BE2C (cell line): Measurements from ENCODE around the gene FLNA.

Experiments
- DNase-seq: peaks from one replicate; pipeline ENCODE4 v3.0.0-alpha.2; 2020
- H3K27me3 ChIP-seq: fragments of 250-450 bp; sonication (Bioruptor Pico); 2 replicates; pipeline ENCODE4 v1.5.1; 2020; ENCODE audit warnings: mild to moderate bottlenecking
- H3K36me3 ChIP-seq: fragments of 250-450 bp; sonication (Bioruptor Pico); 2 replicates; pipeline ENCODE4 v1.5.1; 2020; ENCODE audit warnings: mild to moderate bottlenecking
- H3K4me1 ChIP-seq: fragments of 250-450 bp; sonication (Bioruptor Pico); 2 replicates; pipeline ENCODE4 v1.5.1; 2020
- H3K4me3 ChIP-seq: 2 replicates; pipeline ENCODE4 v1.5.1; 2011; ENCODE audit warnings: low read depth, low read length
- H3K9me3 ChIP-seq: fragments of 250-450 bp; sonication (Bioruptor Pico); 2 replicates; pipeline ENCODE4 v1.5.1; 2020
- TF ChIP-seq, protein P1 (sequence below): IDR thresholded peaks from 2 replicates; pipeline ENCODE4 v1.5.1; 2012; ENCODE audit warnings: mild to moderate bottlenecking, low read depth, low read length

The FLNA gene

GRCh38 chrX:154327038-154327820 is 47.2 kb downstream of the FLNA start:
- Histone ChIP-seq H3K4me3 (no peak overlapping the region), H3K4me1 (no peaks in the 10 kb centered on the region), H3K27me3 (no peaks in the 10 kb centered on the region), H3K9me3 (no peaks in the 10 kb centered on the region), H3K36me3 (no peaks in the 10 kb centered on the region)
- DNase-seq, result no peak
- TF ChIP-seq, protein P1, sequence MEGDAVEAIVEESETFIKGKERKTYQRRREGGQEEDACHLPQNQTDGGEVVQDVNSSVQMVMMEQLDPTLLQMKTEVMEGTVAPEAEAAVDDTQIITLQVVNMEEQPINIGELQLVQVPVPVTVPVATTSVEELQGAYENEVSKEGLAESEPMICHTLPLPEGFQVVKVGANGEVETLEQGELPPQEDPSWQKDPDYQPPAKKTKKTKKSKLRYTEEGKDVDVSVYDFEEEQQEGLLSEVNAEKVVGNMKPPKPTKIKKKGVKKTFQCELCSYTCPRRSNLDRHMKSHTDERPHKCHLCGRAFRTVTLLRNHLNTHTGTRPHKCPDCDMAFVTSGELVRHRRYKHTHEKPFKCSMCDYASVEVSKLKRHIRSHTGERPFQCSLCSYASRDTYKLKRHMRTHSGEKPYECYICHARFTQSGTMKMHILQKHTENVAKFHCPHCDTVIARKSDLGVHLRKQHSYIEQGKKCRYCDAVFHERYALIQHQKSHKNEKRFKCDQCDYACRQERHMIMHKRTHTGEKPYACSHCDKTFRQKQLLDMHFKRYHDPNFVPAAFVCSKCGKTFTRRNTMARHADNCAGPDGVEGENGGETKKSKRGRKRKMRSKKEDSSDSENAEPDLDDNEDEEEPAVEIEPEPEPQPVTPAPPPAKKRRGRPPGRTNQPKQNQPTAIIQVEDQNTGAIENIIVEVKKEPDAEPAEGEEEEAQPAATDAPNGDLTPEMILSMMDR, result no peak

DNA sequence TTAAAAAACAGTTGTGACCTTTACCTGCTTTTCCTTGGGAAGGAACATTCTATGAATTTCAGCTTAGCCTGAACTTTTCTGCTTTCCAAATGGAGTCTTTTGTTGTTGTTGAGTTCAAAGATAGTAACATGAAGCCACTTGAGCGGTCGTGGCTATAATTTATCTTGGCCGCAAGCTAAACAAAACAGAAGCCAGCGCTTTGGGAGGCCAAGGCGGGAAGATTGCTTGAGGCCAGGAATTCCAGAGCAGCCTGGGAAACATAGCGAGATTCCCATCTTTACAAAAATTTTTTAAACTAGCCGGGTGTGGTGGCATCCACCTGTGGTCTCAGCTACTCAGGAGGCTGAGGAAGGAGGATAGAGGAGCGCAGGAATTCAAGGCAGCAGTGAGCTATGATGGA is 48.9 kb downstream of the FLNA start:
- no peaks in the 10 kb centered on the region for H3K4me1 ChIP-seq
- H3K27me3 ChIP-seq, result no peaks in the 10 kb centered on the region
- no peaks in the 10 kb centered on the region for H3K36me3 ChIP-seq
- no peak for DNase-seq
- H3K9me3 ChIP-seq, result no peaks in the 10 kb centered on the region
- TF ChIP-seq, protein P1, result no peak
- no peak overlapping the region for H3K4me3 ChIP-seq

DNA sequence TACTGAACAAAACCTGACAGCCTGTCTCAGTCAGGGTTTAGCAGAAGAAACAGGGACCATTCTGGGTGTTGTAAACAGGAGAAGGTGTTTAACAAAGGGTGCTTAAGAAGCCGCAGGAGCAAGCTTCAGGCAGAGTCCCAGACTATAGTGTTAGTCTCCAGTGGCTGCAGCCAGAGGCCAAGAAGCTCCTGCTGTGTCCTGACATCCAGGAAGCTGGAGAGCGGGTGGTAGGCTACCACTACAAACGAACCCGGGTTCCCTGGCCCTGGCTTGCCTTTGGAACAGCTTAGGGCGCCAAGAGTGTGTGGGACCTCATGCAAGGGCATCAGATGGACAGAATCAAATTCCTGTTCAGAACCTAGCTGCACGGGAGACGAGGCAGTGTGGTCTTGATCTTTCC is 50.9 kb downstream of the FLNA start:
- no peak for DNase-seq
- H3K27me3 ChIP-seq, result no peaks in the 10 kb centered on the region
- no peaks in the 10 kb centered on the region for H3K36me3 ChIP-seq
- TF ChIP-seq, protein P1, result no peak
- H3K9me3 ChIP-seq, result no peaks in the 10 kb centered on the region
- H3K4me1 ChIP-seq, result no peaks in the 10 kb centered on the region
- H3K4me3 ChIP-seq, result no peak overlapping the region

DNA sequence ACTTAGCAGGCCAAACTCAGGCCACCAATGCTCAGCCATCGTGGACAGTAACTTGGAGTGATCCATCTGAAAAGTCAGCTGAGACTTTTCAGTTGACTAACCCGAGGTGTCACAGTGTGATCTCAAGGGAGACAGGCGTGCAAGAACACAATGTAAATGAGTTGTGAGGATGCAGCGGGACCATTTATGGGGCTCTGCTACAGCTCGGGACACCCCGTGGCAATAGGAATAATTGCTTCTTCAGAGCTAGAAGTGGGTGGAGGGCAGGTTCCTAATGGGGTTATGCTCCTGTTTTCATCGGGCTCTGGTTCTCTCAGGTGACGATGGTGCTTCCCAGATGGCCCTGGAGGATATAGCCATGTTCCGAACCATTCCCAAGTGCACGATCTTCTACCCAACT is 51.5 kb downstream of the FLNA start:
- no peak overlapping the region for H3K4me3 ChIP-seq
- no peaks in the 10 kb centered on the region for H3K27me3 ChIP-seq
- no peaks in the 10 kb centered on the region for H3K4me1 ChIP-seq
- no peaks in the 10 kb centered on the region for H3K9me3 ChIP-seq
- H3K36me3 ChIP-seq, result no peaks in the 10 kb centered on the region
- TF ChIP-seq, protein P1, result no peak
- no peak for DNase-seq

DNA sequence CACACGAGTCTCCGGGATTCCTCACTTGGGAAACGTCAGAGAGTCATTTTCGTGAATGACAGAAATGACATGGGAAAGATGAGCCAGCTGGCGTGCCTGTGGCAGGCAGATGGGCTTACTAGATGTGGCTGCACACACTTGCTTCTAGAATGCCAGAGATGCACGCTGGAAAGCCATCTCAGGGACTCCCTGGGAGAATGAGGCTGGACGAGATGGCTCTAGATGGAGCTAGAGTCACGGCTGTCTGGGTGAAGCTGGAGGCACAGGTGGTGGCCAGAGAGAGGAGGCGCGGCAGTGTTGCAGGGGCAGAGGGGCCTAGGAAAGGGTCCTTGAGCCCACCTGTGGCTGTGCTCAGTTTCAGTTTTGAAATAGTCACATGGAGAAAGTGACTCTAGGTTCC is 52.8 kb downstream of the FLNA start:
- Histone ChIP-seq H3K4me1 (no peaks in the 10 kb centered on the region), H3K9me3 (no peaks in the 10 kb centered on the region), H3K27me3 (no peaks in the 10 kb centered on the region), H3K36me3 (no peaks in the 10 kb centered on the region), H3K4me3 (no peak overlapping the region)
- DNase-seq, result peak; percentile 17
- TF ChIP-seq, protein P1, result peak; percentile 30; the same call in 1 of the 2 replicates

DNA sequence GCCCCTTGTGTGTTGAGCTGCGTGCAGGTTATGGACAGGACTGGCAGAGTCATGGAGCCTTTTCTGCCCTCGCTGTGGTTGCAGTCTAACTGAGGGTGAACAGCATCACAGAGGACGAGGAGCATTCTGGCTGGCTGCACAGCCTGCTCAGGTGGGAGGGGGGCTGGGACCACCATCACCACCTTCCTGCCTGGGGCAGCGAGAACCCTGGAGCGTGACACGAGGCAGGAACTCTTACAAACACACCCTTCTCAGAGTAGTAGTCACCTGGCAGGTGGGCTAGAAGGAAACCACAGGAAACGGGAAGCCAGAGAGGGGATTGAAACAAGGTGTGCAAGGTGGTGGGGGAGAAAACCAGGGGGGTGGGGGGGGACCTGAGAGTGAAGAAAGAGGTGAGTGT is 53.3 kb downstream of the FLNA start:
- TF ChIP-seq, protein P1, result no peak
- Histone ChIP-seq H3K4me3 (no peak overlapping the region), H3K27me3 (no peaks in the 10 kb centered on the region), H3K4me1 (no peaks in the 10 kb centered on the region), H3K9me3 (no peaks in the 10 kb centered on the region), H3K36me3 (no peaks in the 10 kb centered on the region)
- no peak for DNase-seq
